Naive B cell (primary cell): Measurements from ENCODE around the gene CELF2. TPM values are rescaled to one million over a fixed set of nuclear protein-coding genes. Genes with fewer than 3 reads are reported as not detected.

Experiments
- ATAC-seq, 2 donors: fragments of 150-1000 bp; cut with Tn5 transposase; 2 replicates each; pipeline ENCODE4 v1.10.0; 2021; ENCODE audit warnings: low read depth in 2 of 2, mild to moderate bottlenecking in 2 of 2, moderate library complexity in 2 of 2
- DNase-seq: peaks from one replicate; pipeline ENCODE4 v3.0.0; 2022
- H3K27ac Mint-ChIP-seq, 6 donors: one replicate each; pipeline ENCODE4 v1.8.0; 2020 to 2022; ENCODE audit warnings: mild to moderate bottlenecking in 6 of 6, mixed read lengths in 6 of 6, moderate library complexity in 5 of 6, inconsistent platforms in 2 of 6
- H3K27me3 Mint-ChIP-seq, 3 donors: one replicate each; pipeline ENCODE4 v1.8.0; 2021 to 2022; ENCODE audit warnings: mixed read lengths in 3 of 3, mild to moderate bottlenecking in 1 of 3
- H3K36me3 Mint-ChIP-seq, 2 donors: one replicate each; pipeline ENCODE4 v1.8.0; 2020 to 2022; ENCODE audit warnings: mixed read lengths in 2 of 2, inconsistent platforms in 1 of 2, mild to moderate bottlenecking in 1 of 2
- H3K4me1 Mint-ChIP-seq, 3 donors: one replicate each; pipeline ENCODE4 v1.8.0; 2020 to 2022; ENCODE audit warnings: mixed read lengths in 3 of 3, inconsistent platforms in 1 of 3, mild to moderate bottlenecking in 1 of 3, moderate library complexity in 1 of 3
- H3K4me3 Mint-ChIP-seq, 8 donors: one replicate each; pipeline ENCODE4 v1.8.0; 2020 to 2022; ENCODE audit warnings: mild to moderate bottlenecking in 8 of 8, mixed read lengths in 8 of 8, moderate library complexity in 8 of 8, inconsistent platforms in 2 of 8
- H3K9me3 Mint-ChIP-seq, 7 donors: one replicate each; pipeline ENCODE4 v1.8.0; 2020 to 2022; ENCODE audit warnings: mixed read lengths in 7 of 7, mild to moderate bottlenecking in 5 of 7, inconsistent platforms in 2 of 7, moderate library complexity in 1 of 7
- polyA plus RNA-seq, 6 donors: library from polyadenylated mRNA; unstranded; fragments of 300-500 nt; fragmentation: Illumina TruSeq; gene quantifications; one replicate each; pipeline ENCODE4 v1.2.3, GENCODE V29; 2021; ENCODE audit warnings: low read depth in 6 of 6

CELF2 gene
- polyA plus RNA-seq, 6 donors from 2014 or later: 127 to 186 (median 141) TPM

DNA sequence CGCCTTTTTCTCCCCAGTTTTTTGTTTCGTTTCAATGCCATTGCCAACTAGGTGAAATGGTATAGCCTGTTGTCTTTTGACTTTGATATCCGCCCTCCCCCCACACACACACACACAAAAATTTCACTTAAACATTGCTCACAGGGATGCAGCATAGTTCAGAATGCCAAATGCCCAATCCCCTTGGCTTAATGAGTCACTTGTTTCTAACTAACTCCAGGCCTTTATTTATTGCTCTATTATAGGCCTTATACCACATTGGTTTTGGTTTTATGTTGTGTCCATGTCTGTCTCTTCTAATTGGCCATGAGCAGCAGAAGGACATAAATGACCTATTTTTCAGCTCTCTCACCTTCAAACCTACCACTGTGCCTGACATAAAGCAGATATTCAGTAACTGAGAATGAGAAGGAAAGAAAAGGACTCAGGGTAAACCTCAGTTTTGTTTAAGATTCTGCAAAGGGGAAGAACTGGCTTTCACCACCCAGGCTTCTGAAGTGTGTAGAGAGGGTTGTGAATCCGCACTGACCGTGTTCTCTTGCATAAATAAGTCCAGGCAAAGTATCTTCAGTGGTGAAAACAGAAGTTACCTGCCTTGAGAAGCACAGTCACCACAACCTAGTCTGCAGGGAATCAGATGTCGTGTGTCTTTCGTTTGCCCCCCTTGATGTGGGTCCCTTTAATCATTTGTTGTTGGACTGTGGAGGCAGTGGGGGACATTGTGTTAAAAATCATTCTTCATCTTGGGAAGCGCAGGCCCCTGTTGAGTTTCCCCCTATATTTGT is 139.8 kb downstream of the CELF2 start:
- Mint-ChIP-seq H3K9me3 (no peaks in the 10 kb centered on the region), H3K27ac (peak overlapping the region in 4 of 6 donors; percentile 67 to 80 (median 76)), H3K36me3 (no peaks in the 10 kb centered on the region), H3K27me3 (no peaks in the 10 kb centered on the region), H3K4me3 (peak overlapping the region in 7 of 8 donors; percentile 1 to 68 (median 56)), H3K4me1 (peaks cover 47 to 76% (median 55%) of the 10 kb centered on the region in 3 donors)
- DNase-seq: no peak
- ATAC-seq: peak; percentile 57 to 69

GRCh38 chr10:11158080-11158479 is 140.4 kb downstream of the CELF2 start:
- H3K4me3 Mint-ChIP-seq: peak overlapping the region in 6 of 8 donors; percentile 2 to 71 (median 60)
- DNase-seq (no peak), ATAC-seq (no peak)
- peaks cover 51 to 82% (median 61%) of the 10 kb centered on the region in 3 donors for H3K4me1 Mint-ChIP-seq
- no peaks in the 10 kb centered on the region for H3K9me3 Mint-ChIP-seq
- H3K27ac Mint-ChIP-seq: peak overlapping the region in 2 of 6 donors; percentile 67 to 77
- H3K27me3 Mint-ChIP-seq: no peaks in the 10 kb centered on the region
- H3K36me3 Mint-ChIP-seq: no peaks in the 10 kb centered on the region

- Mint-ChIP-seq H3K27ac (peak overlapping the region in 4 of 6 donors; percentile 10 to 76 (median 53)), H3K4me3 (peak overlapping the region in 4 of 8 donors; percentile 8 to 76 (median 34)), H3K9me3 (no peaks in the 10 kb centered on the region), H3K36me3 (no peaks in the 10 kb centered on the region), H3K4me1 (peaks cover 55 to 87% (median 64%) of the 10 kb centered on the region in 3 donors), H3K27me3 (no peaks in the 10 kb centered on the region)
- ATAC-seq (no peak), DNase-seq (no peak)
Observed at GRCh38 chr10:11159543-11160215, 142.0 kb downstream of the CELF2 start.

- H3K27ac Mint-ChIP-seq: peak overlapping the region in 4 of 6 donors; percentile 84 to 97 (median 95)
- ATAC-seq (no peak), DNase-seq (peak; percentile 52)
- H3K9me3 Mint-ChIP-seq: no peaks in the 10 kb centered on the region
- H3K36me3 Mint-ChIP-seq: no peaks in the 10 kb centered on the region
- no peaks in the 10 kb centered on the region for H3K27me3 Mint-ChIP-seq
- peaks cover 52 to 77% (median 63%) of the 10 kb centered on the region in 3 donors for H3K4me1 Mint-ChIP-seq
- peak overlapping the region in 5 of 8 donors; percentile 60 to 98 (median 85) for H3K4me3 Mint-ChIP-seq
Observed at GRCh38 chr10:11161096-11161495, 143.4 kb downstream of the CELF2 start.

DNA sequence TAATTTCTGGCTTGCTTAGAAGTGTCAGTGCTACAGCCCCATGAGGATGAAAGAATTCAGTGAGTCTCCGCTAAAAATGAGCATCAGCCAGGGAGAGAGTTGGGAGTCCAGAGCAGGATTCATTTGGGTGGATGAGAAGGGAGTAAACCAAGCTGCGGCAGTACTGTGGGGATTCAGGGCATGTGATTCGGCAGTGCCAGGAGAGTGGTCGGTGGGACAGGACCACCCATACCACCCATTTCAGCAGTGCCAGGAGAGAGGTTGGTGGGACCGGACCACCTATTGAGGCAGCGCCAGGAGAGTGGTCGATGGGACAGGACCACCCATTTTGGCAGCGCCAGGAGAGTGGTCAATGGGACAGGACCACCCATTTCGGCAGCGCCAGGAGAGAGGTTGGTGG is 144.2 kb downstream of the CELF2 start:
- Mint-ChIP-seq H3K27me3 (no peaks in the 10 kb centered on the region), H3K4me1 (peaks cover 49 to 71% (median 56%) of the 10 kb centered on the region in 3 donors), H3K4me3 (peak overlapping the region in 4 of 8 donors; percentile 60 to 98 (median 82))

GRCh38 chr10:11162828-11163599 is 145.3 kb downstream of the CELF2 start:
- no peaks in the 10 kb centered on the region for H3K9me3 Mint-ChIP-seq
- DNase-seq: peak; percentile 87
- peaks cover 45 to 60% (median 52%) of the 10 kb centered on the region in 3 donors for H3K4me1 Mint-ChIP-seq
- peak; percentile 71 to 78 for ATAC-seq
- H3K4me3 Mint-ChIP-seq: peak overlapping the region in 3 of 8 donors; percentile 98 to 100 (median 99)
- peaks cover 0 to 4% of the 10 kb centered on the region in 2 donors for H3K36me3 Mint-ChIP-seq
- H3K27ac Mint-ChIP-seq: peak overlapping the region in 5 of 6 donors; percentile 84 to 99 (median 97)
- no peaks in the 10 kb centered on the region for H3K27me3 Mint-ChIP-seq

More for the DNA sequence above, 144.2 kb downstream of the CELF2 start:
- Mint-ChIP-seq H3K27ac (peak overlapping the region in 5 of 6 donors; percentile 84 to 97 (median 94)), H3K9me3 (no peaks in the 10 kb centered on the region), H3K36me3 (no peaks in the 10 kb centered on the region)
- ATAC-seq (no peak), DNase-seq (no peak)

GRCh38 chr10:11163780-11164550 is 146.3 kb downstream of the CELF2 start:
- Mint-ChIP-seq H3K27ac (peak overlapping the region in 5 of 6 donors; percentile 90 to 99 (median 97)), H3K27me3 (no peaks in the 10 kb centered on the region), H3K36me3 (peaks cover 0 to 4% of the 10 kb centered on the region in 2 donors), H3K4me1 (peaks cover 40 to 54% (median 45%) of the 10 kb centered on the region in 3 donors), H3K9me3 (no peaks in the 10 kb centered on the region), H3K4me3 (peak overlapping the region in 3 of 8 donors; percentile 98 to 100 (median 99))
- no peak for DNase-seq
- no peak for ATAC-seq

DNA sequence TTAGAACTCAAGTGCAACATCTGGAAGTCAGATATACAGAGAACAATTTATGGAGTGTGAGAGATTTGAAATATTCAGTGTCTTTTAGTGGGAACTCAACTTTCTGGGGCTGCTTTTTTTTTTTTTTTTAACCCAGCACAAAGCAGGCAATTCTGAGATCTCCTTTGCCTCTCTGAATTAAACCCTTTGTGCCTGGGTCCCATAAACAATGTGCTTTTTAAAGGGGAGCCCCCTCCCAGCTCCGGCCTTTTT is 146.8 kb downstream of the CELF2 start:
- H3K9me3 Mint-ChIP-seq: no peaks in the 10 kb centered on the region
- DNase-seq (no peak), ATAC-seq (no peak)
- H3K27me3 Mint-ChIP-seq: no peaks in the 10 kb centered on the region
- H3K36me3 Mint-ChIP-seq: peaks cover 0 to 4% of the 10 kb centered on the region in 2 donors
- peak overlapping the region in 5 of 6 donors; percentile 90 to 99 (median 97) for H3K27ac Mint-ChIP-seq
- H3K4me3 Mint-ChIP-seq: peak overlapping the region in 3 of 8 donors; percentile 98 to 100 (median 99)
- H3K4me1 Mint-ChIP-seq: peaks cover 40 to 51% (median 45%) of the 10 kb centered on the region in 3 donors

DNA sequence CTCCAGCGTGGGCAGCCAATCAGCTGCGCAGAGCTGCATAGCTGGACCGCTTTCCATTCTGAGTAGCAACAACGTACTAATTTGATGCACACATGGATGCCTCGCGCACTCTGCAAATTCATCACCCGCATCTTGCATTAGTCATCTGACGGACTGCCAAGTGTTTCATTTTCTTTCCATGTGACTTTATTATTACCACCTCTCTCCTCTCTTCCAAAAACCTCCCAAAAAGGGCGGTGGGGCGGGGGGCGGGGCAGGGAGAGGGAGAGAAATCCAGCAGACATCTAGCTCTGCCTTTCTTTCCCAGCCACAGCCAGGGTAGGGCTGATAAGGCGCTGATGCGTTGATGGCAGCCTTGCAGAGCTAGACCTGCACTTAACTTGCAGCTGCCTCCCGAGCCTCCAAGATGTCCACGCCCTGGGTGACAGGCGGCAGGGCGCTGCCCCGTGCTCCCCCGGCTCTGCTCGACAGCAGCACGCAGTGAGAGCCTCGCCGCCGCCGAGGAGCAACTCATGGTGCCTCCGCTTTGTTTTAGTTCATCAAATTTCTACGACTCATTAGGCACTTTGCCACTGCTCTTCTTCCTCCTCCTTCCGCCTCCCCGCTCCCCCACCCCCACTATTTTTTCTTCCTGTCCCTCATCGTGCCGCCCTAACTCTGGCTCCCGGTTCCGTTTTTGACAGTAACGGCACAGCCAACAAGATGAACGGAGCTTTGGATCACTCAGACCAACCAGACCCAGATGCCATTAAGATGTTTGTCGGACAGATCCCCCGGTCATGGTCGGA is 147.3 kb downstream of the CELF2 start:
- H3K27me3 Mint-ChIP-seq: no peaks in the 10 kb centered on the region
- peaks cover 40 to 46% (median 45%) of the 10 kb centered on the region in 3 donors for H3K4me1 Mint-ChIP-seq
- H3K27ac Mint-ChIP-seq: peak overlapping the region in 5 of 6 donors; percentile 63 to 99 (median 97)
- ATAC-seq (peak; percentile 28 to 32), DNase-seq (peak; percentile 73)
- peak overlapping the region in 3 of 8 donors; percentile 98 to 100 (median 99) for H3K4me3 Mint-ChIP-seq
- peaks cover 0 to 4% of the 10 kb centered on the region in 2 donors for H3K36me3 Mint-ChIP-seq
- no peaks in the 10 kb centered on the region for H3K9me3 Mint-ChIP-seq

GRCh38 chr10:11165591-11166543 is 148.2 kb downstream of the CELF2 start:
- peak; percentile 48 to 52 for ATAC-seq
- no peaks in the 10 kb centered on the region for H3K9me3 Mint-ChIP-seq
- peaks cover 0 to 4% of the 10 kb centered on the region in 2 donors for H3K36me3 Mint-ChIP-seq
- H3K4me1 Mint-ChIP-seq: peaks cover 39 to 45% (median 40%) of the 10 kb centered on the region in 3 donors
- no peaks in the 10 kb centered on the region for H3K27me3 Mint-ChIP-seq
- DNase-seq: peak; percentile 69
- peak overlapping the region in 5 of 6 donors; percentile 75 to 99 (median 97) for H3K27ac Mint-ChIP-seq
- peak overlapping the region in 3 of 8 donors; percentile 98 to 100 (median 99) for H3K4me3 Mint-ChIP-seq

DNA sequence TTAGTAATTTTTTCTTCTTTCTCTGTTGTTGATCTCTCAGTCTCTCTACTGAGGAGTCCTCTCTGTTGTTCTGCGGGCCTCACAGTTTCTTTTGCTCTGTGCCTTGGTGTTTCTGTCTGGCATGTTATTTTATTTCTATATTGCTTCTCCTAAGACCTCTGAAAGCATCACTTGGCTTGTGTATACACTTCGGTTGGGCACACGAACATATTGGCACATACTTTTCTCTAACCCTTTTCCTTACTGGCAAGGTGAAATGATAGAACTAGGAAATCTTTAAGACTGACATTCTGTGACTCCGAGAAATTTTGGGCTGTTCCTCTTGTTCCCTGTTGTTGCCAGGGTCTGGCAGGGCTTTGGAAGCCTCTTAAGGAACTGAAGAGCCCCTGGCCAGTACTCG is 148.9 kb downstream of the CELF2 start:
- Mint-ChIP-seq H3K27ac (peak overlapping the region in 5 of 6 donors; percentile 75 to 99 (median 96)), H3K4me1 (peaks cover 32 to 38% (median 35%) of the 10 kb centered on the region in 3 donors), H3K9me3 (no peaks in the 10 kb centered on the region), H3K27me3 (no peaks in the 10 kb centered on the region), H3K36me3 (peaks cover 0 to 4% of the 10 kb centered on the region in 2 donors), H3K4me3 (peak overlapping the region in 2 of 8 donors; percentile 99)
- DNase-seq (no peak), ATAC-seq (no peak)
